GM23248 (cell line): ENCODE measurements around the gene SLC2A5.

Source experiments
- EZH2 ChIP-seq: fragments of 200-600 bp; sonication (generic); IDR thresholded peaks from 2 replicates; pipeline ENCODE4 v1.6.1; 2018; ENCODE audit warnings: antibody characterized with exemption, mild to moderate bottlenecking; ENCODE audit not compliant: insufficient read depth, poor library complexity, severe bottlenecking
- EZH2phosphoT487 ChIP-seq: fragments of 200-600 bp; sonication (generic); IDR thresholded peaks from 2 replicates; pipeline ENCODE4 v1.6.1; 2018; ENCODE audit warnings: antibody characterized with exemption, moderate library complexity, mild to moderate bottlenecking, low read depth; ENCODE audit not compliant: insufficient read depth

DNA sequence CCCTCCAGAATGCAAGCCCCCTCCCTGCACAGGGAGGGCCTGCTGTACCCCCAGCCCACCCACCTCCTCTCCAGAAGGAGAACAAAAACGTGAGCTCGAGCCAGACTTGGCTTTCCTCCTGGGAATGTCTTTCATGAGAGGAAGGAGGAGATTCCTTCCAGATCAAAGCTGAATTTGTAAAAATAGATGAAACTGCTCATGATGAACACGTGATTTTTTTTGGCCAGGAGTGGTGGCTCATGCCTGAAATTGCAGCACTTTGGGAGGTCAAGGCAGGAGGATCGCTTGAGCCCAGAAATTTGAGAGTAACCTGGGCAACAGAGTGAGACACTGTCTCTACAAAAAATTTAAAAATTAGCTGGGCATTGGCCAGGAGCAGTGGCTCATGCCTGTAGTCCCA is 37.7 kb upstream of the SLC2A5 start:
- TF ChIP-seq EZH2 (no peak), EZH2phosphoT487 (no peak)
